Fibroblast of lung (primary cell): ENCODE measurements around the gene DTWD2. TPM values are rescaled to one million over a fixed set of nuclear protein-coding genes. Genes with fewer than 3 reads are reported as not detected.

Source experiments
- DNase-seq, 2 donors: peaks; one replicate each; pipeline versions ENCODE4 v3.0.0 to v3.0.0-alpha.2; 2010; ENCODE audit warnings: low read depth in 2 of 2
- H2AFZ ChIP-seq: 2 replicates; pipeline ENCODE4 v1.5.1; 2012; ENCODE audit warnings: low read length, control low read depth, inconsistent platforms
- H3K27ac ChIP-seq: 2 replicates; pipeline ENCODE4 v1.5.1; 2011; ENCODE audit warnings: low read length, control low read depth; ENCODE audit not compliant: insufficient read depth
- H3K27me3 ChIP-seq: 2 replicates; pipeline ENCODE4 v1.5.1; 2011; ENCODE audit warnings: mild to moderate bottlenecking, low read length; ENCODE audit not compliant: control insufficient read depth, insufficient read depth
- H3K36me3 ChIP-seq: 2 replicates; pipeline ENCODE4 v1.5.1; 2011; ENCODE audit warnings: low read length; ENCODE audit not compliant: control insufficient read depth, insufficient read depth
- H3K4me1 ChIP-seq: 2 replicates; pipeline ENCODE4 v1.5.1; 2011; ENCODE audit warnings: low read length; ENCODE audit not compliant: control insufficient read depth, insufficient read depth; ENCODE audit errors: extremely low read depth
- H3K4me2 ChIP-seq: 2 replicates; pipeline ENCODE4 v1.5.1; 2011; ENCODE audit warnings: low read length, control low read depth; ENCODE audit not compliant: insufficient read depth; ENCODE audit errors: extremely low read depth
- H3K4me3 ChIP-seq, 4 experiments: fragments of 200-600 bp in 1 of 4; sonication (generic) in 1 of 4; replicated peaks in 1 of 4; 2 replicates each; pipeline ENCODE4 v1.5.1; 2011 to 2016; ENCODE audit warnings: low read length in 4 of 4, low read depth in 3 of 4, mild to moderate bottlenecking in 3 of 4, control low read depth in 2 of 4, inconsistent platforms in 1 of 4, mixed read lengths in 1 of 4; ENCODE audit not compliant: insufficient read depth in 1 of 4; ENCODE audit errors: control extremely low read depth in 1 of 4
- H3K79me2 ChIP-seq: 2 replicates; pipeline ENCODE4 v1.5.1; 2012; ENCODE audit warnings: mild to moderate bottlenecking, low read length, inconsistent platforms; ENCODE audit not compliant: control insufficient read depth, insufficient read depth
- H3K9ac ChIP-seq: 2 replicates; pipeline ENCODE4 v1.5.1; 2011; ENCODE audit warnings: mild to moderate bottlenecking, low read length, control low read depth; ENCODE audit not compliant: insufficient read depth
- H3K9me3 ChIP-seq: 2 replicates; pipeline ENCODE4 v1.5.1; 2012; ENCODE audit warnings: low read depth, low read length; ENCODE audit not compliant: control insufficient read depth, insufficient read depth
- H4K20me1 ChIP-seq: 2 replicates; pipeline ENCODE4 v1.5.1; 2011; ENCODE audit warnings: low read length; ENCODE audit not compliant: control insufficient read depth, insufficient read depth; ENCODE audit errors: extremely low read depth
- CTCF ChIP-seq, 2 donors: IDR thresholded peaks in 1 of 2; conservative IDR thresholded peaks in 1 of 2; 1 replicate in 1 of 2; 2 replicates in 1 of 2; pipeline ENCODE4 v1.5.1; 2011 to 2012; ENCODE audit warnings: low read length in 2 of 2, control low read depth in 1 of 2, inconsistent platforms in 1 of 2, low read depth in 1 of 2, mild to moderate bottlenecking in 1 of 2
- EZH2 ChIP-seq: IDR thresholded peaks from 2 replicates; pipeline ENCODE4 v1.5.1; 2012; ENCODE audit warnings: low read length, control low read depth, mild to moderate bottlenecking; ENCODE audit errors: missing control alignments
- polyA plus RNA-seq, 2 donors: library from polyadenylated mRNA; depleted of rRNA in 1 of 2; stranded (reverse) in 1 of 2; unstranded in 1 of 2; fragments of >200 nt; gene quantifications; 2 replicates each; pipeline ENCODE4 v1.2.1, GENCODE V29; 2011 to 2012; ENCODE audit warnings: missing spikeins in 1 of 2
- total RNA-seq: library from RNA; depleted of rRNA; stranded (reverse); fragments of >200 nt; gene quantifications from 2 replicates; pipeline ENCODE4 v1.2.1, GENCODE V29; 2014

Gene DTWD2
- total and polyA plus RNA-seq, 2 donors (not counting 1 experiment from before 2014, with no cell fraction given): 2.8 to 4.8 TPM

- Histone ChIP-seq H3K4me2 (no peak overlapping the region), H3K79me2 (no peaks in the 10 kb centered on the region), H3K9ac (no peak overlapping the region), H2AFZ (no peak overlapping the region), H3K36me3 (no peaks in the 10 kb centered on the region), H3K9me3 (no peaks in the 10 kb centered on the region), H3K27ac (no peak overlapping the region), H4K20me1 (no peaks in the 10 kb centered on the region), H3K27me3 (no peaks in the 10 kb centered on the region), H3K4me1 (no peaks in the 10 kb centered on the region), H3K4me3 (no peak overlapping the region)
- TF ChIP-seq CTCF (conservative IDR thresholded peaks at IDR 0.05 in 1 of 2, IDR thresholded peaks at IDR 0.05 in 1 of 2; ENCODE audit: low read depth in 1 of 2, low read length in 2 of 2) (no peak), EZH2 (no peak)
- no peak for DNase-seq
Observed at GRCh38 chr5:119022773-119023172, 34.4 kb upstream of the DTWD2 start.

- H3K4me3 ChIP-seq: no peak overlapping the region
- no peak overlapping the region for H3K27ac ChIP-seq
- no peak overlapping the region for H2AFZ ChIP-seq
- no peak overlapping the region for H3K9ac ChIP-seq
- no peaks in the 10 kb centered on the region for H3K79me2 ChIP-seq
- no peaks in the 10 kb centered on the region for H4K20me1 ChIP-seq
- no peaks in the 10 kb centered on the region for H3K27me3 ChIP-seq
- DNase-seq: peak; percentile 38 to 71
- H3K9me3 ChIP-seq: no peaks in the 10 kb centered on the region
- H3K36me3 ChIP-seq: no peaks in the 10 kb centered on the region
- no peaks in the 10 kb centered on the region for H3K4me1 ChIP-seq
- H3K4me2 ChIP-seq: no peak overlapping the region
- TF ChIP-seq CTCF (conservative IDR thresholded peaks at IDR 0.05 in 1 of 2, IDR thresholded peaks at IDR 0.05 in 1 of 2; ENCODE audit: low read depth in 1 of 2, low read length in 2 of 2) (peak; percentile 48 to 57), EZH2 (no peak)
Observed at GRCh38 chr5:119022017-119022745, 33.8 kb upstream of the DTWD2 start.

- Histone ChIP-seq H3K27ac (no peak overlapping the region), H3K27me3 (no peaks in the 10 kb centered on the region), H2AFZ (no peak overlapping the region), H3K4me2 (no peak overlapping the region), H4K20me1 (no peaks in the 10 kb centered on the region), H3K4me3 (no peak overlapping the region), H3K9me3 (no peaks in the 10 kb centered on the region), H3K9ac (no peak overlapping the region), H3K4me1 (no peaks in the 10 kb centered on the region), H3K79me2 (no peaks in the 10 kb centered on the region), H3K36me3 (no peaks in the 10 kb centered on the region)
- TF ChIP-seq CTCF (conservative IDR thresholded peaks at IDR 0.05 in 1 of 2, IDR thresholded peaks at IDR 0.05 in 1 of 2; ENCODE audit: low read depth in 1 of 2, low read length in 2 of 2) (no peak), EZH2 (no peak)
- DNase-seq: no peak
Observed at GRCh38 chr5:119021149-119021732, 32.9 kb upstream of the DTWD2 start.
